H9 (cell line): ENCODE results near the gene MTA2. TPM values are rescaled to one million over a fixed set of nuclear protein-coding genes. Genes with fewer than 3 reads are reported as not detected.
A peak's percentile ranks its signal among the peaks of the same experiment; 100 is the strongest.

Source experiments
- DNase-seq: peaks from one replicate; pipeline ENCODE4 v3.0.0-alpha.2; 2017
- H2AFZ ChIP-seq: one replicate; pipeline ENCODE4 v1.6.1; 2013; ENCODE audit warnings: mild to moderate bottlenecking, low read length, control low read depth, moderate library complexity
- H2AK5ac ChIP-seq: 2 replicates; pipeline ENCODE4 v1.6.1; 2013; ENCODE audit warnings: low read length, control low read depth, mixed read lengths; ENCODE audit not compliant: insufficient read length
- H2BK120ac ChIP-seq: one replicate; pipeline ENCODE4 v1.6.1; 2013; ENCODE audit warnings: low read depth, mild to moderate bottlenecking, low read length, control low read depth, inconsistent platforms; ENCODE audit not compliant: poor library complexity, severe bottlenecking
- H2BK12ac ChIP-seq: 2 replicates; pipeline ENCODE4 v1.6.1; 2013; ENCODE audit warnings: low read length, control low read depth, mixed read lengths, low read depth; ENCODE audit not compliant: insufficient read length
- H2BK15ac ChIP-seq: 2 replicates; pipeline ENCODE4 v1.6.1; 2013; ENCODE audit warnings: low read depth, low read length, control low read depth
- H2BK20ac ChIP-seq: one replicate; pipeline ENCODE4 v1.6.1; 2013; ENCODE audit warnings: low read depth, mild to moderate bottlenecking, low read length, control low read depth, inconsistent platforms; ENCODE audit not compliant: poor library complexity, severe bottlenecking
- H2BK5ac ChIP-seq: 2 replicates; pipeline ENCODE4 v1.6.1; 2013; ENCODE audit warnings: low read length, control low read depth, mixed read lengths; ENCODE audit not compliant: insufficient read length
- H3K14ac ChIP-seq: 2 replicates; pipeline ENCODE4 v1.6.1; 2013; ENCODE audit warnings: low read length, control low read depth; ENCODE audit not compliant: insufficient read depth
- H3K18ac ChIP-seq: 2 replicates; pipeline ENCODE4 v1.6.1; 2013; ENCODE audit warnings: low read depth, mild to moderate bottlenecking, mixed read lengths, low read length, control low read depth; ENCODE audit not compliant: insufficient read length
- H3K23ac ChIP-seq: 2 replicates; pipeline ENCODE4 v1.6.1; 2013; ENCODE audit warnings: low read length, control low read depth, mixed read lengths, low read depth; ENCODE audit not compliant: insufficient read length
- H3K23me2 ChIP-seq: 2 replicates; pipeline ENCODE4 v1.6.1; 2013; ENCODE audit warnings: low read depth, mild to moderate bottlenecking, mixed read lengths, low read length, control low read depth; ENCODE audit not compliant: insufficient read length, poor library complexity, severe bottlenecking
- H3K27ac ChIP-seq: 2 replicates; pipeline ENCODE4 v1.5.1; 2013; ENCODE audit warnings: low read length, control low read depth, mixed read lengths, low read depth; ENCODE audit not compliant: insufficient read length
- H3K27me3 ChIP-seq: 2 replicates; pipeline ENCODE4 v1.6.1; 2013; ENCODE audit warnings: low read length, control low read depth, inconsistent platforms; ENCODE audit not compliant: insufficient read depth
- H3K4ac ChIP-seq: 2 replicates; pipeline ENCODE4 v1.6.1; 2013; ENCODE audit warnings: low read depth, mild to moderate bottlenecking, control low read depth, inconsistent platforms, low read length, moderate library complexity
- H3K4me1 ChIP-seq: 2 replicates; pipeline ENCODE4 v1.6.1; 2013; ENCODE audit warnings: low read length, control low read depth, inconsistent platforms; ENCODE audit not compliant: insufficient read depth
- H3K4me2 ChIP-seq: 2 replicates; pipeline ENCODE4 v1.6.1; 2013; ENCODE audit warnings: low read length, control low read depth, mixed read lengths; ENCODE audit not compliant: insufficient read length, insufficient read depth
- H3K56ac ChIP-seq: 2 replicates; pipeline ENCODE4 v1.6.1; 2013; ENCODE audit warnings: low read depth, mild to moderate bottlenecking, mixed read lengths, low read length, control low read depth; ENCODE audit not compliant: insufficient read length
- H3K79me1 ChIP-seq: 2 replicates; pipeline ENCODE4 v1.6.1; 2013; ENCODE audit warnings: low read depth, mild to moderate bottlenecking, moderate library complexity, low read length, control low read depth, inconsistent platforms; ENCODE audit not compliant: insufficient read depth, poor library complexity, severe bottlenecking
- H3K79me2 ChIP-seq: 2 replicates; pipeline ENCODE4 v1.6.1; 2013; ENCODE audit warnings: low read length, control low read depth, inconsistent platforms; ENCODE audit not compliant: insufficient read depth
- H3K9ac ChIP-seq: 2 replicates; pipeline ENCODE4 v1.6.1; 2013; ENCODE audit warnings: low read length, control low read depth, mixed read lengths; ENCODE audit not compliant: insufficient read length; ENCODE audit errors: extremely low read depth
- H3K9me3 ChIP-seq: one replicate; pipeline ENCODE4 v1.6.1; 2013; ENCODE audit warnings: low read depth, low read length, inconsistent platforms; ENCODE audit not compliant: control insufficient read depth
- H3T11ph ChIP-seq: one replicate; pipeline ENCODE4 v1.6.1; 2013; ENCODE audit warnings: mild to moderate bottlenecking, low read length, control low read depth, inconsistent platforms
- H4K20me1 ChIP-seq: one replicate; pipeline ENCODE4 v1.6.1; 2013; ENCODE audit not compliant: control insufficient read depth, insufficient read length, insufficient read depth
- H4K5ac ChIP-seq: 2 replicates; pipeline ENCODE4 v1.6.1; 2013; ENCODE audit warnings: low read depth, mild to moderate bottlenecking, mixed read lengths, low read length, control low read depth; ENCODE audit not compliant: insufficient read length
- H4K8ac ChIP-seq: replicated peaks from 2 replicates; pipeline ENCODE4 v1.6.1; 2013; ENCODE audit warnings: low read length, control low read depth, mixed read lengths, low read depth; ENCODE audit not compliant: insufficient read length
- H4K91ac ChIP-seq: 2 replicates; pipeline ENCODE4 v1.6.1; 2013; ENCODE audit warnings: low read depth, mild to moderate bottlenecking, moderate library complexity, mixed read lengths, low read length, control low read depth; ENCODE audit not compliant: insufficient read length
- H3K27ac Mint-ChIP-seq, 3 experiments: 2 replicates in 2 of 3; 3 replicates in 1 of 3; pipeline ENCODE4 v1.8.0; 2020 to 2021; ENCODE audit warnings: mixed read lengths in 3 of 3, mild to moderate bottlenecking in 1 of 3, moderate library complexity in 1 of 3
- H3K27me3 Mint-ChIP-seq: 2 replicates; pipeline ENCODE4 v1.8.0; 2021; ENCODE audit warnings: low read depth, mild to moderate bottlenecking, moderate library complexity, mixed read lengths
- H3K36me3 Mint-ChIP-seq, 3 experiments: 2 replicates in 2 of 3; 3 replicates in 1 of 3; pipeline ENCODE4 v1.8.0; 2020 to 2021; ENCODE audit warnings: low read depth in 3 of 3, mixed read lengths in 3 of 3; ENCODE audit not compliant: insufficient read depth in 1 of 3
- H3K4me1 Mint-ChIP-seq, 2 experiments: 2 replicates each; pipeline ENCODE4 v1.8.0; 2020; ENCODE audit warnings: mixed read lengths in 2 of 2
- H3K4me3 Mint-ChIP-seq, 2 experiments: 2 replicates in 1 of 2; 3 replicates in 1 of 2; pipeline ENCODE4 v1.8.0; 2020 to 2021; ENCODE audit warnings: mild to moderate bottlenecking in 2 of 2, mixed read lengths in 2 of 2, moderate library complexity in 1 of 2
- H3K9me3 Mint-ChIP-seq, 2 experiments: 2 replicates in 1 of 2; 3 replicates in 1 of 2; pipeline ENCODE4 v1.8.0; 2020; ENCODE audit warnings: mild to moderate bottlenecking in 2 of 2, mixed read lengths in 2 of 2, moderate library complexity in 1 of 2
- CTCF ChIP-seq: fragments of 200-600 bp; sonication (generic); conservative IDR thresholded peaks from 3 replicates; pipeline ENCODE4 v1.8.0; 2021; ENCODE audit warnings: antibody characterized with exemption, mild to moderate bottlenecking
- WGBS: extraction: QIAGEN DNeasy Blood & Tissue Kit; methylation state at CpG from one replicate; pipeline ENCODE4 v1.1.7; 2013; ENCODE audit warnings: missing lambda C conversion rate, low lambda C conversion rate, mixed read lengths; ENCODE audit not compliant: insufficient read length; ENCODE audit errors: extremely low coverage; 5-methylcytosine and 5-hydroxymethylcytosine counted together
- total RNA-seq: library from RNA; stranded (reverse); gene quantifications from 2 replicates; pipeline ENCODE4 v1.2.1, GENCODE V29; 2021

MTA2 gene
- total RNA-seq, 1 experiment from 2014 or later = 143 TPM

- DNase-seq = no peak
- peaks cover 50 to 70% of the 10 kb centered on the region in 2 experiments for H3K4me1 Mint-ChIP-seq
- no peak overlapping the region for H3K27ac Mint-ChIP-seq
- TF ChIP-seq CTCF = no peak
- Histone ChIP-seq H3K14ac (no peak overlapping the region), H3K18ac (no peak overlapping the region), H3K27me3 (peaks cover 12% of the 10 kb centered on the region; the same call in 1 of the 2 replicates), H2AK5ac (no peak overlapping the region), H3T11ph (no peak overlapping the region), H3K79me2 (no peaks in the 10 kb centered on the region; the same call in 1 of the 2 replicates), H3K4ac (no peak overlapping the region), H2BK15ac (no peak overlapping the region), H4K5ac (no peak overlapping the region), H2AFZ (no peak overlapping the region), H3K79me1 (no peaks in the 10 kb centered on the region), H3K23me2 (peaks cover 4% of the 10 kb centered on the region), H3K27ac (no peak overlapping the region), H2BK120ac (no peak overlapping the region), H2BK12ac (no peak overlapping the region), H4K91ac (no peak overlapping the region), H2BK5ac (no peak overlapping the region), H2BK20ac (no peak overlapping the region), H3K9me3 (no peaks in the 10 kb centered on the region), H3K23ac (no peak overlapping the region), H3K9ac (no peak overlapping the region), H3K4me2 (no peak overlapping the region), H3K56ac (no peak overlapping the region), H3K4me1 (peaks cover 8% of the 10 kb centered on the region), H4K20me1 (peaks cover 2% of the 10 kb centered on the region), H4K8ac (no peak overlapping the region)
- H3K36me3 Mint-ChIP-seq = peaks cover 24 to 39% (median 24%) of the 10 kb centered on the region in 3 experiments
- H3K4me3 Mint-ChIP-seq = peak overlapping the region; percentile 90 to 93; a peak in 3 of 5 replicates
- WGBS = no CpG with 5 or more reads among the region's 8 CpGs
- H3K27me3 Mint-ChIP-seq = peaks cover 32% of the 10 kb centered on the region
- H3K9me3 Mint-ChIP-seq = no peaks in the 10 kb centered on the region
Observed at GRCh38 chr11:62603776-62604299, 2.2 kb upstream of the MTA2 start.
